ENCODE measurements around the gene TCF23.

DNA sequence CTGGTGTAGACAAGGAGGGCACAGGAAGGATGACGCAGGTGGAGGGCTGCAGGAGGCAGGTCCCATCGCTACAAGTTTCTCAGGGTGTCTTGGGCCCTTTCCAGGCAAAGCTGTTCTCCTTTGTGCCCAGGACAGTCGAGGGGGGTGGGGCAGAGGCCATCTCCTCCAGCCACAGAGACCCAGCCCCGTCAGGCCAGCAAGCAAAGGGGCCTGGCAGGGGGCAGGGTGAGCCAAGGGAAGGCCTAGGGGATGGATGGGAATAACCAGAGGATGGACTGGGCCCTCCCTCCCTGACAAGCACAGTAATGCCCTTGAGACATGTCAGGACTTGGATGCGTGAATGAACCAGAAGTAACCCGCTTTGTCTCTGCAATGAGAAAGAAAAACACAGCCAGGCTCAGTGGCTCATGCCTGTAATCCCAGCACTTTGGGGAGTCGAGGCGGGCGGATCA lies 6.3 kb downstream of the TCF23 start:
- TF ChIP-seq, protein P1, sequence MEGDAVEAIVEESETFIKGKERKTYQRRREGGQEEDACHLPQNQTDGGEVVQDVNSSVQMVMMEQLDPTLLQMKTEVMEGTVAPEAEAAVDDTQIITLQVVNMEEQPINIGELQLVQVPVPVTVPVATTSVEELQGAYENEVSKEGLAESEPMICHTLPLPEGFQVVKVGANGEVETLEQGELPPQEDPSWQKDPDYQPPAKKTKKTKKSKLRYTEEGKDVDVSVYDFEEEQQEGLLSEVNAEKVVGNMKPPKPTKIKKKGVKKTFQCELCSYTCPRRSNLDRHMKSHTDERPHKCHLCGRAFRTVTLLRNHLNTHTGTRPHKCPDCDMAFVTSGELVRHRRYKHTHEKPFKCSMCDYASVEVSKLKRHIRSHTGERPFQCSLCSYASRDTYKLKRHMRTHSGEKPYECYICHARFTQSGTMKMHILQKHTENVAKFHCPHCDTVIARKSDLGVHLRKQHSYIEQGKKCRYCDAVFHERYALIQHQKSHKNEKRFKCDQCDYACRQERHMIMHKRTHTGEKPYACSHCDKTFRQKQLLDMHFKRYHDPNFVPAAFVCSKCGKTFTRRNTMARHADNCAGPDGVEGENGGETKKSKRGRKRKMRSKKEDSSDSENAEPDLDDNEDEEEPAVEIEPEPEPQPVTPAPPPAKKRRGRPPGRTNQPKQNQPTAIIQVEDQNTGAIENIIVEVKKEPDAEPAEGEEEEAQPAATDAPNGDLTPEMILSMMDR (conservative IDR thresholded peaks at IDR 0.05; ENCODE audit: low read depth, low read length), result no peak
- no peak for TF ChIP-seq EZH2 (IDR thresholded peaks at IDR 0.05; ENCODE audit: borderline replicate concordance, low read depth, low read length, poor library complexity, severe bottlenecking)

All from A673 (cell line).